Activated T-helper 9 cell treated with anti-CD3 and anti-CD28 coated beads, Interleukin-2, amount 50 U/mL, for 16 hours (primary cell): ENCODE measurements around the gene TBC1D9B.

Source experiments
- DNase-seq: peaks from one replicate; pipeline ENCODE4 v3.0.0-alpha.2; 2020; ENCODE audit warnings: low read depth

The TBC1D9B gene

GRCh38 chr5:179869641-179870402 lies 37.9 kb downstream of the TBC1D9B start:
- no peak for DNase-seq

GRCh38 chr5:179869101-179869500 lies 38.6 kb downstream of the TBC1D9B start:
- no peak for DNase-seq

- no peak for DNase-seq
Observed at GRCh38 chr5:179868541-179868940, 39.2 kb downstream of the TBC1D9B start.

- DNase-seq: no peak
Observed at GRCh38 chr5:179867476-179867875, 40.2 kb downstream of the TBC1D9B start.

- DNase-seq: no peak
Observed at GRCh38 chr5:179867079-179867465, 40.6 kb downstream of the TBC1D9B start.

GRCh38 chr5:179866241-179867078 lies 41.2 kb downstream of the TBC1D9B start:
- DNase-seq: no peak

- DNase-seq: no peak
Observed at GRCh38 chr5:179865491-179866240, 42.0 kb downstream of the TBC1D9B start.

- DNase-seq: no peak
Observed at GRCh38 chr5:179864686-179865085, 43.0 kb downstream of the TBC1D9B start.

GRCh38 chr5:179863449-179864085 lies 44.1 kb downstream of the TBC1D9B start:
- no peak for DNase-seq

GRCh38 chr5:179862891-179863290 lies 44.8 kb downstream of the TBC1D9B start:
- DNase-seq: no peak

GRCh38 chr5:179862296-179862695 lies 45.4 kb downstream of the TBC1D9B start:
- no peak for DNase-seq

GRCh38 chr5:179860301-179860700 lies 47.4 kb downstream of the TBC1D9B start:
- no peak for DNase-seq

- DNase-seq: peak; percentile 89
Observed at GRCh38 chr5:179858586-179859427, 48.9 kb downstream of the TBC1D9B start, which contains the start of gene MRNIP. Gene MRNIP, minus strand, starts transcription at chr5:179858817. Its CDS starts 21 bp downstream, at chr5:179858796.

- peak; percentile 25 for DNase-seq
Observed at GRCh38 chr5:179858241-179858585, 49.5 kb downstream of the TBC1D9B start.

GRCh38 chr5:179854356-179854755 lies 53.3 kb downstream of the TBC1D9B start:
- no peak for DNase-seq

GRCh38 chr5:179852993-179853547 lies 54.6 kb downstream of the TBC1D9B start:
- no peak for DNase-seq

GRCh38 chr5:179841621-179842020 lies 66.1 kb downstream of the TBC1D9B start:
- DNase-seq: no peak

- no peak for DNase-seq
Observed at GRCh38 chr5:179840766-179841165, 66.9 kb downstream of the TBC1D9B start.

GRCh38 chr5:179840321-179840720 lies 67.4 kb downstream of the TBC1D9B start:
- no peak for DNase-seq

GRCh38 chr5:179839328-179840256 lies 68.1 kb downstream of the TBC1D9B start:
- DNase-seq: no peak
